ENCODE measurements around the gene FCSK.

Gene FCSK

GRCh38 chr16:70457446-70458166 is 3.2 kb downstream of the FCSK start:
- DNase-seq: no peak

GRCh38 chr16:70460737-70461261 is 6.4 kb downstream of the FCSK start:
- DNase-seq: no peak

- DNase-seq: no peak
Measured at GRCh38 chr16:70463235-70463634, 8.8 kb downstream of the FCSK start.

GRCh38 chr16:70465999-70466804 is 11.8 kb downstream of the FCSK start:
- DNase-seq: no peak

- no peak for DNase-seq
Measured at GRCh38 chr16:70466805-70467076, 12.3 kb downstream of the FCSK start.

- no peak for DNase-seq
Measured at GRCh38 chr16:70467113-70467512, 12.7 kb downstream of the FCSK start.

GRCh38 chr16:70467608-70468007 is 13.2 kb downstream of the FCSK start:
- DNase-seq: no peak

GRCh38 chr16:70468776-70469525 is 14.6 kb downstream of the FCSK start:
- no peak for DNase-seq

GRCh38 chr16:70470141-70470926 is 15.9 kb downstream of the FCSK start:
- DNase-seq: no peak

GRCh38 chr16:70470927-70471341 is 16.5 kb downstream of the FCSK start:
- no peak for DNase-seq

- DNase-seq: no peak
Measured at GRCh38 chr16:70472786-70473433, 18.5 kb downstream of the FCSK start.

GRCh38 chr16:70473446-70474319 is 19.3 kb downstream of the FCSK start:
- DNase-seq: no peak

GRCh38 chr16:70474320-70475053 is 20.1 kb downstream of the FCSK start:
- DNase-seq: no peak

GRCh38 chr16:70475054-70475871 is 20.9 kb downstream of the FCSK start:
- DNase-seq: no peak

GRCh38 chr16:70476272-70477020 is 22.1 kb downstream of the FCSK start:
- no peak for DNase-seq

GRCh38 chr16:70478169-70478568 is 23.8 kb downstream of the FCSK start:
- no peak for DNase-seq

GRCh38 chr16:70478912-70479341 is 24.5 kb downstream of the FCSK start:
- DNase-seq: no peak
